Activated CD4-positive, alpha-beta T cell treated with anti-CD3 and anti-CD28 coated beads, Interleukin-2, amount 10 ng/mL, durations not matched to agents 24 days and 14 days (primary cell): ENCODE measurements around the gene MAMDC4. TPM values are rescaled to one million over a fixed set of nuclear protein-coding genes. Genes with fewer than 3 reads are reported as not detected.
"Not testable (repeated sequence)": the region's sequence is repeated elsewhere in the genome, so short reads cannot be mapped to it uniquely, and the experiment has no call there.

Experiments
- DNase-seq: peaks from one replicate; pipeline ENCODE4 v3.0.0; 2022
- H3K27ac Mint-ChIP-seq: one replicate; pipeline ENCODE4 v1.8.0; 2022; ENCODE audit warnings: mild to moderate bottlenecking, mixed read lengths
- H3K27me3 Mint-ChIP-seq: one replicate; pipeline ENCODE4 v1.8.0; 2022; ENCODE audit warnings: mixed read lengths
- H3K36me3 Mint-ChIP-seq: one replicate; pipeline ENCODE4 v1.8.0; 2022; ENCODE audit warnings: low read depth, mild to moderate bottlenecking, mixed read lengths
- H3K4me1 Mint-ChIP-seq: one replicate; pipeline ENCODE4 v1.8.0; 2021; ENCODE audit warnings: mixed read lengths
- H3K4me3 Mint-ChIP-seq: one replicate; pipeline ENCODE4 v1.8.0; 2022; ENCODE audit warnings: mild to moderate bottlenecking, moderate library complexity, mixed read lengths
- H3K9me3 Mint-ChIP-seq: one replicate; pipeline ENCODE4 v1.8.0; 2021; ENCODE audit warnings: mixed read lengths
- intact Hi-C: fragments of 100-400 bp; cut with micrococcal nuclease; formaldehyde crosslinking; loops from one replicate; pipeline ENCODE4 v1.15.1; 2023
- total RNA-seq: library from RNA; stranded (reverse); gene quantifications from 2 replicates; pipeline ENCODE4 v1.2.3, GENCODE V29; 2022

Gene MAMDC4
- total RNA-seq, 1 donor from 2014 or later, result 30.1 TPM

DNA sequence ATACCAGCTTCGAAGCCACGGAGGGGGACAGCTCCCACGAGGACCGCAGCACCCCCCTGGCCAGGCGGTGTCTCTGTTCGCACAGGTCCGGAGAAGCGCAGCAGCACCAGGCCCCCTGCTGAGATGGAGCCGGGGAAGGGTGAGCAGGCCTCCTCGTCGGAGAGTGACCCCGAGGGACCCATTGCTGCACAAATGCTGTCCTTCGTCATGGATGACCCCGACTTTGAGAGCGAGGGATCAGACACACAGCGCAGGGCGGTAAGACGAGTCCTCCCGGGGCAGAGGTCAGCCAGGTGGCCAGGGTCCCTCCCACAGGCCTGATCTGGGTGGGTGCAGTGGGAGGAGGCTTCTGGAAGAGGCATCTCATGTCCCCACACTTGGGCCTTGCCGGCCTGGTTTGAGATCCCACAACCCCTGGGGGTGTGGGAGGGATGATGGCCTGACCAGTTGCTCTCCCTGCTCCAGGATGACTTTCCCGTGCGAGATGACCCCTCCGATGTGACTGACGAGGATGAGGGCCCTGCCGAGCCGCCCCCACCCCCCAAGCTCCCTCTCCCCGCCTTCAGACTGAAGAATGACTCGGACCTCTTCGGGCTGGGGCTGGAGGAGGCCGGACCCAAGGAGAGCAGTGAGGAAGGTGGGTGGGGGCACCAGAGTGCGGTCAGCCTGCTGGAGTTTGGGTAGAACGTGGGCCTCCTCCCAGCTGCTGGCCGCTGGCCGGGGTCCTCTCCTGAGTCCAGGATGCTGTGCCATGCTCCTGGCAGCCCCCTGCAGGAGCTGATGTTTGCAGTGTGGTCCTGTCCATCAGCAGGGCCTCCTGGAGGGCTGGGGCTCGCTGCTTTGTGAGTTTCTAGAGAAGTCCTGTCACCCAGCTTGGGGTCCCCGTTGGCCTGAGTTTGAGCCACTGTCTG is 12.7 kb upstream of the MAMDC4 start:
- no peak overlapping the region for H3K27ac Mint-ChIP-seq
- intact Hi-C loops, result loop anchor here (10.0 kb wide), 1 partner anchor 325 kb away; no protein-coding TSS in a partner anchor
- H3K4me1 Mint-ChIP-seq, result peaks cover 9% of the 10 kb centered on the region
- no peaks in the 10 kb centered on the region for H3K9me3 Mint-ChIP-seq
- peaks cover 5% of the 10 kb centered on the region for H3K36me3 Mint-ChIP-seq
- no peaks in the 10 kb centered on the region for H3K27me3 Mint-ChIP-seq
- no peak for DNase-seq
- no peak overlapping the region for H3K4me3 Mint-ChIP-seq

DNA sequence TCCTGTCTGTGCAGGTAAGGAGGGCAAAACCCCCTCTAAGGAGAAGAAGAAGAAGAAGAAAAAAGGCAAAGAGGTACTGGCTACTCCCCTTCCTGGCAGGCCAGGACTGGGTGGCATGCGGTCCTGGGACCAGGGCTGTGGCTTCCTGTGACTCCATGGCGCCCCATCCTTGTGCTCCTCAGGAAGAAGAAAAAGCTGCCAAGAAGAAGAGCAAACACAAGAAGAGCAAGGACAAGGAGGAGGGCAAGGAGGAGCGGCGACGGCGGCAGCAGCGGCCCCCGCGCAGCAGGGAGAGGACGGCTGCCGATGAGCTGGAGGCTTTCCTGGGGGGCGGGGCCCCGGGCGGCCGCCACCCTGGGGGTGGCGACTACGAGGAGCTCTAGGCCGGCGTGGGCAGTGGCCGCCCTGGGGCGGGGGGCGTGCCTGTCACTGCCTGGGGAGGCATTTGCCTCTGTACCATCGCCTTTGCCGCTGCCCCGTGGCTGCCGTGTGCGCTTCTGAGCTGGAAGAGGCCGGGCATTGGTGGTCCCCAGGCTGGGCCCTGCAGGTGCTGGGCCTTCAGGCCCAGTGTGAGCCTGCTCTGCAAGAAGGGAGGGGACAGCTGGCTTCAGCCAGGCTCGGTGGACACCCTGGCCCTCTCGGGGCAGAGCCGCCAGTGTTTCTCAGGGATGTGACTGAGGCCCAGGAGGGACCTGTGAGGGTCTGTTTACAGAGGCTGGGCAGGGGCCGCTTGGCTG is 11.8 kb upstream of the MAMDC4 start:
- no peak for DNase-seq
- no peaks in the 10 kb centered on the region for H3K27me3 Mint-ChIP-seq
- no peak overlapping the region for H3K4me3 Mint-ChIP-seq
- H3K9me3 Mint-ChIP-seq, result no peaks in the 10 kb centered on the region
- intact Hi-C loops, result loop anchor here (10.0 kb wide), 1 partner anchor 324 kb away; no protein-coding TSS in a partner anchor
- H3K4me1 Mint-ChIP-seq, result peaks cover 9% of the 10 kb centered on the region
- peaks cover 8% of the 10 kb centered on the region for H3K36me3 Mint-ChIP-seq
- no peak overlapping the region for H3K27ac Mint-ChIP-seq

DNA sequence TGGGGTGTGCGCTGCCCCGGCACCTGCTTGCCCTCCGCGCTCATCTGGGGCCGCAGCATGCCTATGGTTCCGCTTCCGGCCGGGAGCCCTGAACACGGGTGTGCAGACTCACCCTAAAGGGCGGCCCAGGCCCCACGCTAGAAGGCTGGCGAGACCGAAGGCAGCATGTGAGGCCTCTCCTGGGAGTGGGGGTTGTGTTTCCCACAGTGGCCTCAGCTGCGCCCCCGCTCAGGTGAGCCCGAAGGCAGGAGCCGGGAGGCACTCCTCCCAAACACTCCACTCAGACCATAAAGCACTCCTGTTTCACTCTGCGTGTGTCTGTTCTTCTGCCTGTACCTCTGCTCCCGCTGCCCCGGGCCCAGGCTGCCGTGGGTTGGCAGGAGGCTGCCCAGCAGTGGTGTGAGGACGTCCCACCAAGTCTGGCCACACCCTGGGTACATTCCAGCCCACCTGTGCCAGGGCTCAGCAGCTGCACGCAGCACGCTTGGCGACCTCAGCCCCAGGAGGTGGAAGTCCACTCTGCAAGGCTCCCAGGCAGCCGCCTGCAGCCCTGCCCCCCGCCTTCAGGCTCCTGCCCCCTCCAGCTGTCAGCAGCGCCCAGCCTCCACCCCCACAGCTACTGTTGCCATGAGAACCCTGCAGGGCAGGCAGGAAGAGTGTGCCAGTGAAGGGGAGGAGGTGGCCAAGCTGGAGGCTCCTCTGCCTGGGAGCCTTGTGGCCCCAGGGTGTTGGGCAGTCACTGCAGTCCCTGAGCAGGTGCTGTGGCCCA is 11.1 kb upstream of the MAMDC4 start:
- H3K36me3 Mint-ChIP-seq, result peaks cover 8% of the 10 kb centered on the region
- no peak overlapping the region for H3K27ac Mint-ChIP-seq
- peaks cover 9% of the 10 kb centered on the region for H3K4me1 Mint-ChIP-seq
- intact Hi-C loops, result loop anchor here (10.0 kb wide), 1 partner anchor 324 kb away; no protein-coding TSS in a partner anchor
- DNase-seq, result no peak
- no peak overlapping the region for H3K4me3 Mint-ChIP-seq
- no peaks in the 10 kb centered on the region for H3K27me3 Mint-ChIP-seq
- H3K9me3 Mint-ChIP-seq, result no peaks in the 10 kb centered on the region

DNA sequence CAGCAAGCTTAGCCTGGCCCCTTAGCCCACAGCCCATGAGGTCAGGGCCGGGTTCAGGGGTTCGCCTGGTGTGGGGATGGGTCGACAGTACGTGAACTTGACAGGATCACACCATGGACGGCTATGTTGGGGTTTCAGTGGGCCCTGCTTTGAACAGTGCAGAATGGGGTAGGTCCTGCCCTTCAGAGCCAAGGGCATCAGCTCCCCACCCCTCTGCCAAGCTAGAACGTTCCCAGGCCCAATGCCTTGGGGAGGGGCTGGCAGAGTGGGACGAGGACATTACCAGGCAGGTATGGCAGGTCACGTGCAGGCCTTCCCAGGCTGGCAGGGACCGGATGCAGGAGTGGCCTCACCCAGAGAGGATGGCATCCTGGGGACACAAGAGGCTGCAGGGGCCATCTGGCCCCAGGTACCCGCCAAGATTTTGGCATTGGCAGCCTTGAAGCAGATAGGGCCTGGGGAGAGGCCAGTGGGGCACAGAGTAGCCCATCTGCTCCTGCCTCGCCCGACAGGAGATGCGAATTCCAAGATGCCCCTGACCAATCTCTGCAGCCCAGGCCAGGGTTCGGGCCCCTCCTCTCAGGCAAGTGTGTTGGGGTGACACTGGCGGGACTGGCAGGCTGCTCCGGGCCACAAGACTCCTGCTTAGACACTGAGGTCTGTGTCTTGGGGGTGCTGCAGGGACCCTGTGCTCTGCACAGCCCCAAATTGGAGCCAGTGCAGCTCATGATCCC is 10.3 kb upstream of the MAMDC4 start:
- DNase-seq, H3K27ac Mint-ChIP-seq, H3K9me3 Mint-ChIP-seq, H3K27me3 Mint-ChIP-seq: not testable (repeated sequence)
- Mint-ChIP-seq H3K36me3 (peaks cover 10% of the 10 kb centered on the region), H3K4me3 (peak overlapping the region; percentile 89), H3K4me1 (peaks cover 11% of the 10 kb centered on the region)
- intact Hi-C loops, result loop anchor here (1.0 to 10.0 kb wide), 2 partner anchors 40 to 323 kb away; no protein-coding TSS in a partner anchor

DNA sequence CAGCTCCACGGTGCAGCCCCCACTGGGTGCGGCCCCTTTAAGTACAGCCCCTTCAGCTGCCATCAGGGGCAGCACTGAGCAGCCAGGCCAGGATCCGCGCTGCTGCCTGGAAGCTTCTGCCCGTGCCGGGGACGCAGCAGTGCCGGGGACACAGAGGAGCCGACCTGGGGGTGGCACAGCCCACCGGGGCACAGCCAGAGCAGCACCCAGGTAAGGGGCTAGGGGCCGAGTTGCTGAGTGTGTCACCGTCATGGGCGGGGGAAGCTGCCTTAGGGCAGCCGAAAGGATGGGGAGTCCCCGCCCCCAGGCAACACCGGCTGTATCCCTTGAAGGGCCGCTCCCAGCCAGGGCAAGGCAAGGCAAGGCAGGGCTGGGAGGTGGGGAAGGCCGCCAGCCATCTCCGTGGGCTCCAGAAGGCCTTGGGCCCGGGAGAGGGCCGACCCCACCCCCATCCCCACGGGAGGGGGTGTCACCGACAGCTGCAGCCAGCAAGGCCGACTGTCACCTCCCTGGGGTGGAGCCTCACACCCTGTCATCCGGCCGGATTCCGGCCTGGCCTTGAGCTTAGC is 9.7 kb upstream of the MAMDC4 start, which contains the start of gene AJM1:
Gene AJM1 (plus strand): TSS at position 99 of the 569 bp plus-strand sequence. CDS start 1,937 bp downstream, outside the sequence.
- Mint-ChIP-seq H3K27ac (peak within 1 kb of the TSS; percentile 76), H3K36me3 (peaks cover 10% of the 10 kb centered on the region), H3K4me1 (peaks cover 11% of the 10 kb centered on the region), H3K4me3 (peak within 1 kb of the TSS; percentile 89)
- not testable (repeated sequence) for H3K9me3 Mint-ChIP-seq, H3K27me3 Mint-ChIP-seq
- intact Hi-C loops, result loop anchor here (1.0 to 10.0 kb wide), 2 partner anchors 40 to 322 kb away; no protein-coding TSS in a partner anchor
- DNase-seq, result peak; percentile 96

DNA sequence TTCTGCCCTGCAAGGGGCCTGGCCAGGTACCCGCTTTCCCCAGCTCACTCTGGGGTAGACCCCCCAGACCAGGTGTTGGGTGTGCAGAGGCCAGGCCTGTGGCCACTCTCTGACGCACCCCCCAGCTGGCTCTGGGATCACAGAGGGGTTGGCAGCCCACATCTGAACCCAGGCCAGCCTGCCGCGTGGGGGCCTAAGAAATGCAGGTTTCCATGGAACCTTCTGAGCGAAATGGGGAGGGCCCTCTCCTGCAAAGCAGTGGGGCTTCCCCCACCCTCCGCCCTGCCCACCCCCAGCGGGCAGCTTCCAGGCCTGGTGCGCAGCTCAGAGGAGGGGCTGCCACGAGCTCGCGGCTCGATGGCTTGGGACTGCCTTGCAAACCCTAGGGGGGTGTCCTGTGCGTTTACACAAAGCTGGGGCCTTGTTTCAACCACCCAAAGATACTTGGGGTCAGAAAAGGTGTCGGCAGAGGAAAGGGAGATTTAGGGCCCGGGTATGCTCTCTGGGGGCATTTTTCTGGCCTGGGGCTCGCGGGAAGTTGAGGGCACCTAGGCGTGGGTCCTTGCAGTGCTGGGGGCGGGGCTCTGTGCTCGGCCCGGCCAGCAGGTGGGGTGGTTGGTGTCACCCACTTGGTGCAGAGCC is 8.9 kb upstream of the MAMDC4 start:
- peaks cover 17% of the 10 kb centered on the region for H3K36me3 Mint-ChIP-seq
- intact Hi-C loops, result loop anchor here (10.0 kb wide), 1 partner anchor 322 kb away; no protein-coding TSS in a partner anchor
- not testable (repeated sequence) for H3K27ac Mint-ChIP-seq, H3K9me3 Mint-ChIP-seq, H3K27me3 Mint-ChIP-seq, DNase-seq
- peak overlapping the region; percentile 67 for H3K4me3 Mint-ChIP-seq
- peaks cover 16% of the 10 kb centered on the region for H3K4me1 Mint-ChIP-seq

DNA sequence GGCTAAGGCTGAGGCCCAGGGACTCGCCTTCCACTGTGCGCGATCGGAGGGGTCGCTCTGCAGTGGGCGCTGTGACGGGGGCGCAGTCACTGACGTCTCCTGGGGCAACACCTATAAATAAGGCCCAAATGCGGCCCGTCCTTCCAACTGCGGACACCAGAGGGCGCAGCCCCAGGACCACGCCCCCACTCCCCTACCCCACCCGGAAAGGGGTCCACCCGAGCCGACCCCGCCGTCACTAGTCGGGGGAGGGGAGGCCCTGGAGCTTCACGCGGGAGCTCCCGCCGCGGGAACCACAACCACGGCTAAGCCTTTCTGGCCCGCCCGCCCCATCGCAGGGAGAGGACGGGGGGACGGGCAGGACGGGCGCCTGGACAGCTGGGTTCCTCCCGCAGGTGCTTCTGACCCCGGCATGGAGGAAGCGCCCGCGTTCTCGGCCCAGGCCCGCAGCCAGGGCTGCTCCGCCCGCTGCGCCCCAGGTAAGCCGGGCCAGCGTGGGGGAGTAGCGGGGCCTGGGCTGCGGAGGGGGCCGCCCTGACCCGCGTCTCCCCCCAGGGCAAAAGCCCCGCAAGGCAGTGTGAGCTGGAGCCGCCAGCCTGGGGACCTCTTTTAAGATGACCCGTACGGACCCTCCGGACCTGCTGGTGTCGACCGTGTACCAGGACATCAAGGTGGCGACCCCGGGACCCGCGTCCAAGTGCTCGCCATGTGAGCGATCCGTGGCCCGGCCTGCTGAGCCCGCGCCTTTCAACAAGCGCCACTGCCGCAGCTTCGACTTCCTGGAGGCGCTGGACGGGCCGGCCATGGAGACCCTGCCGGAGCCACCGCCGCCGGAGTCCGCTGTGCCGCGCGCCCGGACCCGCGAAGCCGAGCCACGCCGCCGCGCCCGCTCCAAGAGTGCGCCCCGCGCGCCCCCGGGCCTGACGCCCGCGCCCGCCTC is 8.1 kb upstream of the MAMDC4 start:
- H3K9me3 Mint-ChIP-seq, H3K27ac Mint-ChIP-seq, H3K27me3 Mint-ChIP-seq: not testable (repeated sequence)
- DNase-seq, result peak; percentile 90
- H3K4me3 Mint-ChIP-seq, result peak overlapping the region; percentile 67
- peaks cover 16% of the 10 kb centered on the region for H3K4me1 Mint-ChIP-seq
- intact Hi-C loops, result loop anchor here (10.0 kb wide), 1 partner anchor 321 kb away; no protein-coding TSS in a partner anchor
- H3K36me3 Mint-ChIP-seq, result peaks cover 18% of the 10 kb centered on the region

DNA sequence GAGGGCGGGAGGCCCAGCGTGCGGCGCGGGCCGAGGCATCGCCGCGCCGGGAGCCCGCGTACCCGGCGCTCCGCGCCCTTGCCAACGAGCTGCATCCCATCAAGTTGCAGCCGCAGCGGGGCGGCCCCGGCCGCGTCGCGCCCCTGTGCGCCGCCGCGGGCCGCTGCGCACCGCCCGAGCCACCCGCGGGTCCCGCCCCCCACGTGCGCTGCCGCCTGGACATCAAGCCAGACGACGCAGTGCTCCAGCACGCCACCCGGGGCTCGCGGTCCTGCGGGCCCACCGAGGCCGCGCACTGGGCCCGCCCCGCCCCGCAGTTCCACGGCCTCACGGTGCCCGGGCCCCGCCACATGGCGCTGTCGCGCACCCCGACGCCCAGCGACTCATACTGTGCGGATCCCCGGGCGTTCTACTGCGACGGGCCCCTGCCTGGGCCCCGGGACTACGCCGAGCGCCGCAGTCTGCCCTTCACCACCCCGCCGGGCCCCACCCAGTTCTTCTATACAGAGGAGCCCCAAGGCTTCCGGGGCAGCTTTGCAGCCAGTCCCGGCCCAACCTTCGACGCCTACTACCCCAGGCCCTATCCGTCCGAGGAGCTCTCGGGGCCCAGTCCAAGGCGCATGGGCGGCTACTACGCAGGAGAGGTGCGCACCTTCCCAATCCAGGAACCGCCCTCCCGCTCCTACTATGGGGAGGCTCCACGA is 7.2 kb upstream of the MAMDC4 start:
- Mint-ChIP-seq H3K27ac (no peak overlapping the region), H3K4me1 (peaks cover 19% of the 10 kb centered on the region), H3K27me3 (peaks cover 7% of the 10 kb centered on the region), H3K36me3 (peaks cover 22% of the 10 kb centered on the region), H3K9me3 (no peaks in the 10 kb centered on the region), H3K4me3 (peak overlapping the region; percentile 28)
- DNase-seq, result no peak
- intact Hi-C loops, result loop anchor here (5.0 to 10.0 kb wide), 2 partner anchors 202 to 320 kb away; partner anchors contain the start of gene NPDC1

DNA sequence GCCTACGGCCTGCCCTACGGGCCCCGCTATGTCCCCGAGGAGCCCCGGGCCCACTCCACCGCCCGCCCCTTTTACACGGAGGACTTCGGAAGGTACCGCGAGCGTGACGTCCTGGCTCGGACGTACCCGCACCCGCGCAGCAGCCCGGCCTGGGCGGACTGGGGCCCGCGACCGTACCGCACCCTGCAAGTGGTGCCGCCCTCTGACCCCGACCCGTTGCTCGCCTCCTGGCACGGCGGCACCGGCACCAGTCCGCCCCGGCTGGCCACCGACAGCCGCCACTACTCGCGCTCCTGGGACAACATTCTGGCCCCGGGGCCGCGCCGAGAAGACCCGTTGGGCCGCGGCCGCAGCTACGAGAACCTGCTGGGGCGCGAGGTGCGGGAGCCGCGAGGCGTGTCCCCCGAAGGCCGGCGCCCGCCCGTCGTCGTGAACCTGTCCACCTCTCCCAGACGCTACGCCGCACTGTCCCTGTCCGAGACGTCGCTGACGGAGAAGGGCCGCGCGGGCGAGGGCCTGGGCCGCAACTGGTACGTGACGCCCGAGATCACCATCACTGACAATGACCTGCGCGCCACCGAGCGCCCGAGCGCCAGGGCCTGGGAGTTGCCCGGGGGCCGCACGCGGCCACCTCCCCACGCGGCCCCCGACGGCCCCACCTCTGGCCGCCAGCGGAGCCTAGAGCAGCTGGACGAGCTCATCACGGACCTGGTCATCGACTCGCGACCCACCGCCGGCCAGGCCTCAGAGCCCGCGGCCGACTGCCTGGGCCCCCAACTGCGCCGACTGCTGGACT is 6.5 kb upstream of the MAMDC4 start:
- Mint-ChIP-seq H3K27ac (no peak overlapping the region), H3K27me3 (peaks cover 7% of the 10 kb centered on the region), H3K36me3 (peaks cover 22% of the 10 kb centered on the region), H3K4me1 (peaks cover 20% of the 10 kb centered on the region), H3K4me3 (peak overlapping the region; percentile 28), H3K9me3 (no peaks in the 10 kb centered on the region)
- no peak for DNase-seq
- intact Hi-C loops, result loop anchor here (5.0 to 10.0 kb wide), 2 partner anchors 202 to 319 kb away; partner anchors contain the start of gene NPDC1

DNA sequence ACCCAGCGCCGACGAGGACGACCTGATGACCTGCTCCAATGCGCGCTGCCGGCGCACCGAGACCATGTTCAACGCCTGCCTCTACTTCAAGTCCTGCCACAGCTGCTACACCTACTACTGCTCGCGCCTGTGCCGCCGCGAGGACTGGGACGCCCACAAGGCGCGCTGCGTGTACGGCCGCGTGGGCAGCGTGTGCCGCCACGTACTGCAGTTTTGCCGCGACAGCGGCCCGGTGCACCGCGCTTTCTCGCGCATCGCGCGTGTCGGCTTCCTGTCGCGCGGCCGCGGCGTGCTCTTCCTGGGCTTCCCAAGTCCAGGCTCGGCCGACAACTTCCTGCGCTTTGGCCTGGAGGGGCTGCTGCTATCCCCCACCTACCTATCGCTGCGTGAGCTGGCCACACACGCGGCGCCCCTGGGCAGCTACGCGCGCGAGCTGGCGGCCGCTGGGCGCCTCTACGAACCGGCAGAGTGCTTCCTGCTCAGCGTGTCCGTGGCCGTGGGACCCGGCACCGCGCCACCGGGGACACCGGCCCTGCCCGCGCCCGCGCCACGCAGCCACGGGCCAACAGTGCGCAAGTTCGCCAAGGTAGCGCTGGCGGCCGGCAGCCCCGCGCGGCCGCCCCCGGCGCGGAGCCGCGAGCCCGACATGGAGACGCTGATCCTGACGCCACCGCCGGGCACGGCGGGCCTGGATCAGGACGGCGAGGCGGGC is 5.6 kb upstream of the MAMDC4 start:
- Mint-ChIP-seq H3K36me3 (peaks cover 27% of the 10 kb centered on the region), H3K4me1 (peaks cover 20% of the 10 kb centered on the region), H3K27ac (peak overlapping the region; percentile 74), H3K9me3 (no peaks in the 10 kb centered on the region), H3K27me3 (peaks cover 7% of the 10 kb centered on the region), H3K4me3 (peak overlapping the region; percentile 64)
- peak; percentile 71 for DNase-seq
- intact Hi-C loops, result loop anchor here (5.0 to 10.0 kb wide), 2 partner anchors 201 to 318 kb away; partner anchors contain the start of gene NPDC1
